Stimulated activated naive B cell treated with anti-CD40 and anti-IgM and Interleukin-4, amounts not matched to agents 10 μg/mL and 1 μg/mL and 100 μg/mL, for 72 hours (primary cell): Measurements from ENCODE around the gene C10orf53.
A peak's percentile ranks its signal among the peaks of the same experiment; 100 is the strongest.

ENCODE experiments used
- ATAC-seq, 2 donors: fragments of 150-1000 bp; cut with Tn5 transposase; replicated peaks; 2 replicates each; pipeline ENCODE4 v1.10.0; 2021; ENCODE audit warnings: moderate library complexity in 1 of 2
- DNase-seq: peaks from one replicate; pipeline ENCODE4 v3.0.0; 2021
- H3K27ac Mint-ChIP-seq: one replicate; pipeline ENCODE4 v1.8.0; 2022; ENCODE audit warnings: mild to moderate bottlenecking, mixed read lengths
- H3K27me3 Mint-ChIP-seq, 2 donors: one replicate each; pipeline ENCODE4 v1.8.0; 2022; ENCODE audit warnings: mixed read lengths in 2 of 2
- H3K36me3 Mint-ChIP-seq, 2 donors: one replicate each; pipeline ENCODE4 v1.8.0; 2022; ENCODE audit warnings: mixed read lengths in 2 of 2, mild to moderate bottlenecking in 1 of 2
- H3K4me1 Mint-ChIP-seq, 2 donors: one replicate each; pipeline ENCODE4 v1.8.0; 2022; ENCODE audit warnings: mixed read lengths in 2 of 2, mild to moderate bottlenecking in 1 of 2
- H3K4me3 Mint-ChIP-seq, 2 donors: one replicate each; pipeline ENCODE4 v1.8.0; 2022; ENCODE audit warnings: mild to moderate bottlenecking in 2 of 2, mixed read lengths in 2 of 2, moderate library complexity in 1 of 2
- H3K9me3 Mint-ChIP-seq, 2 donors: one replicate each; pipeline ENCODE4 v1.8.0; 2022; ENCODE audit warnings: mixed read lengths in 2 of 2, mild to moderate bottlenecking in 1 of 2

The C10orf53 gene

DNA sequence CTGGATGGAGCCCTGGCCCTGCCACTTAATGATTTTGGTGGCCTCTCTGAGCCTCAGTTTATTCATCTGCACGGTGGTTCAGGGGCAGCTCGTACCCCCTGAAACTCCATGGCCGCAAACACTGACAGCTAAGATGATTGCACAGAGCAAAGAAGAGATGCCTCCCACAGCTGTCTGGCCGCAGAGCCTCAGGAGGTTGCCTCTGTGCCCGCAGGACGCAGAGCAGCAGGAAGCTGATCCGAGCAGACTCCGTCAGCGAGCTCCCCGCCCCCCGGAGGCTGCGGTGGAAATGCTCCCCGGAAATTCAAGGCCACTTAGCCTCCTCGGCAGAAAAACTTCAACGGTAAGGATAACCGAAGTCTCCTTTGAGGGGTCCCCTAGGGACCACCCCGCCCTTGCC lies 30.2 kb upstream of the C10orf53 start:
- Mint-ChIP-seq H3K4me1 (peaks cover 8 to 10% of the 10 kb centered on the region in 2 donors), H3K36me3 (no peaks in the 10 kb centered on the region), H3K4me3 (no peak overlapping the region), H3K27ac (no peak overlapping the region), H3K27me3 (peaks cover 14 to 15% of the 10 kb centered on the region in 2 donors), H3K9me3 (no peaks in the 10 kb centered on the region)
- DNase-seq (peak; percentile 7), ATAC-seq (peak; percentile 52 to 72)

DNA sequence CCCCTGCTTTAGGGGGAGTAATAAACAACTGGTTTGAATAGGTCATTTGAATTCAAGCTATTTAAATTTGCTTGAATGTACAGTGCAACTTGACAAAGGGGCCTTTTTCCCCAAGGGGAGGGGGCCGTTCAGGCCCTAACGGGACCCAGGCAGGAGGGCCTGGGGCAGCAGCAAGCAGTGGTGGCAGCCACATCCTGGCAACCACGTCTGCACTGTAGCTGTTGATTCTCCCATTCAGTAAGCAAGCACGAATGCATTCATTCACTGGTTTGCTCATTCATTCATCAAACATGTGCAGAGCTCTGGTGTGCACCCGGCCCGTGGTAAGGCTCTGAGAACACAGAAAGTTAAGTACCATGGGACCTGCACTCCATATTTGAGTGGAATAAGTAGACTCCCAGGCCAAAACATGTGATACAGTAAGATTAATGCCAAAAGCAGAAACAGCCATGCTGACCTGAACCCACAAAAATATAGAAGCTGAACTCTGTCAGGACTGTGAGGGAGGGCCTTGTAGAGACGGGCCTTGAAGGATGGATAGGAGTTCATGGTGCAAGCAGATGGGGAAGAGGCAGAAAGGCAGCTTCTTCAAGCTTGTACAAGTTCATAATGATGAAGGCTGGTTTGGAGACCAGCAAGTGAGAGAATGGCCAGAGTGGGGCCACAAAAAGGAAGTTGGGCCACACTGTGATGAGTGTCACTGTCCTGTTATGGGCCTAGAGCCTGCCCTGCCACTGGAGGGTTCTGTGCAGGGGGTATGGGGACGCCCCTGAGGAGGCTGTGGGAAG lies 29.3 kb upstream of the C10orf53 start:
- no peak overlapping the region for H3K27ac Mint-ChIP-seq
- peaks cover 8 to 10% of the 10 kb centered on the region in 2 donors for H3K4me1 Mint-ChIP-seq
- no peaks in the 10 kb centered on the region for H3K36me3 Mint-ChIP-seq
- no peak overlapping the region for H3K4me3 Mint-ChIP-seq
- H3K27me3 Mint-ChIP-seq: peaks cover 14 to 15% of the 10 kb centered on the region in 2 donors
- no peaks in the 10 kb centered on the region for H3K9me3 Mint-ChIP-seq
- DNase-seq: no peak
- peak in 1 of 2 donors; percentile 29 for ATAC-seq

DNA sequence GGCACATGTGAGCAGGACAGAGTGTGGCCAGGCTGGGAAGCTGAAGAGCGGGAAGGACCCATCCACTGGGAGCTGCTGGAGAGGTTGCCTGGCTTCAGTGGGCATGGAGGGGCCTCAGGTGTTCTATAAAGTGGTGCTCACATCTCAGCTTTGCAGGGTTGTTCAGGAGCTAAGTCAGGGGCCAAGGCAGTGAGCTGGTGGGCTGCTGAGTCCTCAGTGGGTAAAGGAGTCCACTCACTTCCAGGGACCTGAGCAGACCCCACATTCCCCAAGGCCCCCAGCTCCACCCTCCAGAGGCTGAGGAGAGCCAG lies 28.8 kb upstream of the C10orf53 start:
- H3K27me3 Mint-ChIP-seq: peaks cover 14 to 15% of the 10 kb centered on the region in 2 donors
- ATAC-seq (no peak), DNase-seq (no peak)
- no peaks in the 10 kb centered on the region for H3K36me3 Mint-ChIP-seq
- H3K4me1 Mint-ChIP-seq: peaks cover 8 to 10% of the 10 kb centered on the region in 2 donors
- H3K9me3 Mint-ChIP-seq: no peaks in the 10 kb centered on the region
- H3K27ac Mint-ChIP-seq: no peak overlapping the region
- no peak overlapping the region for H3K4me3 Mint-ChIP-seq

DNA sequence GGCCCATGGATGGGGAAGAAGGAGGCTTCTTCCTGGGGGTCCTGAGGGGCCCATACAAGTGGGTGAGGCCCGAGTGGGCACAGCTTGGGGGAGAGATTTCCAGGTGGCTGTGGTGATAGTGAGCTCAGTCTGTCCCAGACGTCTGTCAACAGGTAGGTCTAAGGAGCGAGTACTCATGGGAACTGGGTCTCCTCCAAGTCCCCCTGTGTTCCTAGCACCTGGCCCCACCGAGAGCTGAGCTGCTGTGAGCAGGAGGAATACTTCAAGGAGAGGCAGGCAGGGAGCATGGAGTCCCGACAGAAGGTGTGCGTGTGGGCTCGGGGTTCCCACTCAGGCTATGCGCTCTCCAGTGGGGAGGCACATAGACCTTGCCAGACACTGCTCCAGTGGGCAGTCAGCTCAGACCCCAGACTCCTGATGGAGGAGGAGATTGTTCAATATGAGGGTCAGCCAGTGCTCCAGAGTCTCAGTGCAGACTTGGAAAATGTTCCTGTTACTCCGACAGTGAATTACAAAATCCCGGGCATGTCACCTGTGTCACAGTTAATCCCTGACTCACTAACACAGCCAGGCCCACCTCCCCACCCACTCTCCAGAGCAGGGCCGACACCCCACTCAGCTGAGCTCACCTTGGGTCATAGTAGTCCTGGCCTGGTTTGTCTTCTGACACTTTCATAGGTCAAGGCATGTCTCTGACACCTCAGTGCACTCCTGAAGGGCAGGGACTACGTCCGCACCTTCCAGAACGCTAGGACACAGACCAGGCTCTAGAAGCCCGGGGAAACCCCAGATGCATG lies 28.2 kb upstream of the C10orf53 start:
- Mint-ChIP-seq H3K4me1 (peaks cover 8 to 10% of the 10 kb centered on the region in 2 donors), H3K27ac (no peak overlapping the region), H3K27me3 (peaks cover 15 to 18% of the 10 kb centered on the region in 2 donors), H3K36me3 (no peaks in the 10 kb centered on the region), H3K9me3 (peaks cover 0 to under 1% of the 10 kb centered on the region in 2 donors), H3K4me3 (no peak overlapping the region)
- DNase-seq (no peak), ATAC-seq (no peak)

DNA sequence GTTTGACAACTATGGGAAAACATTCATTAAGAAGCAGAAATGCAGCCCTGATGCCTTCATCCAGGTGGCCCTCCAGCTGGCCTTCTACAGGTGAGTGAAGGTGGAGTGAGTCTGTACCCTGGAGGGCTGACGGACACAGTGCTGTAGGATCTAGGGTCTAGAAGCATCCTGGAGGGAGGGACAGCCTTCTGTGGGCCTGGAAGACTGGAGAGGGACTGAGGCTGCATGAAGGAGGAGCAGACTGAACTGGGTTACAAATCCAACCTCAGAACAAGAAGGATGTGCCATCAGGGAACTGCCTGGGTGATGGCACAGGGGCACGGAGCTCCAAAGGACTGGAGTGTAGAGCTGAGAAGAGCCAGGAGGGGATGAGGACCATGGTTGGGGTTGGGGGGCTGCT lies 27.5 kb upstream of the C10orf53 start:
- H3K27me3 Mint-ChIP-seq: peaks cover 21 to 24% of the 10 kb centered on the region in 2 donors
- no peak overlapping the region for H3K4me3 Mint-ChIP-seq
- no peaks in the 10 kb centered on the region for H3K36me3 Mint-ChIP-seq
- DNase-seq: no peak
- H3K4me1 Mint-ChIP-seq: peaks cover 8 to 10% of the 10 kb centered on the region in 2 donors
- no peak overlapping the region for H3K27ac Mint-ChIP-seq
- no peak for ATAC-seq
- H3K9me3 Mint-ChIP-seq: peaks cover 5 to 6% of the 10 kb centered on the region in 2 donors

DNA sequence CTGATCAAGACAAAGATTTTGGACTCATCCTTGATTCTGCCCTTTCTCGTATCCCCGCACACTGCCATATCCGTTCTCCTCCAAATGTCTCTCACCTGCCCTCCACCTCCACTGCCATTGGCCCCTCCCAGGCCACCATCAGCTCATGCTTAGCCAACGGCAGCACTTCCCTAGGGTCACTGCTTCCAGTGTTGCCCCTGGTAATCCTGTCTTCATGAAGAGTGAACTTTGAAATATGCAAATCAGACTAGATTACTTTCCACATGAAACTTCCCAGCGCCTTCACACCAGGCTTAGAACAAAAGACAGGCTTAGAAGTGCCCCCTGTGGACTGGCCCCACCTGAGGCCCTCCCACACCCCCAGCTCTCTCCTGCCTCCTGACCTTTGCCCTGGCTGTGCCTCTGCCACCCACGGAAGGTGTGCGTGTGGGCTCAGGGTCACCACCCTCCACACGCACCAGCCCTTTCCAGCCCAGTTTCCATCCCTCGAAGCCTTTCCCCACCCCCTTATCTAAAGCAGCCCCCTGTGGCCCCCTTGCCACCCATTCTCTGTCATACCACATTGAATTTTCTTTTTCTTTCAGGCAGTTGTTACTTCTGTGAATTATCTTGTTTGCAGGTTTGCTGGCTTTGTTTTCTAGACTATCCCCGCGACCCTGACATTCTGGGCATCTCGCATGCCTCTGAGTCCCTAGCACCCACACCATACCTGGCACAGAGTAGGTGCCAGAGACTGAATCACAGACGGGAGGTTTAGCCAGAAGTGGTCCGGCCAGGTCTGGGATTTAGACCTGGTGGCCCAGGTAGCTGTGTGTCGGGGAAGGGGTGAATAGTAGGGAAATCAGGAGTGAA lies 26.8 kb upstream of the C10orf53 start:
- H3K4me3 Mint-ChIP-seq: no peak overlapping the region
- DNase-seq: no peak
- H3K4me1 Mint-ChIP-seq: peaks cover 8 to 10% of the 10 kb centered on the region in 2 donors
- no peak overlapping the region for H3K27ac Mint-ChIP-seq
- H3K27me3 Mint-ChIP-seq: peaks cover 21 to 24% of the 10 kb centered on the region in 2 donors
- peaks cover 5 to 6% of the 10 kb centered on the region in 2 donors for H3K9me3 Mint-ChIP-seq
- ATAC-seq: no peak
- no peaks in the 10 kb centered on the region for H3K36me3 Mint-ChIP-seq

DNA sequence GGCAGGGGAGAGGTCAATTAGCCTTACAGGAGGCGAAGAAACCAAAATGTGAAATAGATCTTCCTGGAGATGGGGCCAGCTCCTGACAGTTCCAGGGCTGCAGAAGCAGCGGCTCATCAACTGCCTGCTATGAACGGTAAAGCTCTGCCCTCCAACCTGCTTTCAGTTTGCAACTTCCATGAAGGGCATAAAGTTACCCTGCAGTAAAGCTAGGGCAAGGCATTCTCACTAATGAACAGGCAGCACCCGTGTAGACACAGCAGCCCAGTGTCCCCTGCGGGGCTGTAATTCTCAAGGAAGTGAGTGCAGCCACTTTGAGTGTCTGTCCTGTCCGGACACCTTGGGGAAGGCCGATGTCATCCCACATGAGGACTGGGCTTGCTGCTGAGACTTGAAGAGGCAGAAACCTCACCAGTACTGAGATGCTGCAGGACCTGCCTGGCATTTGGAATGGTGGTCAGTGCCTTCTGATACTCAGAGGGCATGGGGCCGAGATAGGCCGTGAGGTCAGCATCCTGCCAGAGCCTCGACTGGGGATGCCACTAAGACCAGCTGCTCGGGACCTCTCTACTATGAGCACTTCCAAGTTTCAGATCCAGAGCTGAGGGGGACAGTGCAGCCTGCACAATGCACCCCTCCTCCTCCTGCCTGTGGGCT lies 26.1 kb upstream of the C10orf53 start:
- peaks cover 5 to 6% of the 10 kb centered on the region in 2 donors for H3K9me3 Mint-ChIP-seq
- H3K4me1 Mint-ChIP-seq: peaks cover 8 to 10% of the 10 kb centered on the region in 2 donors
- ATAC-seq (no peak), DNase-seq (no peak)
- no peak overlapping the region for H3K27ac Mint-ChIP-seq
- no peaks in the 10 kb centered on the region for H3K36me3 Mint-ChIP-seq
- peaks cover 21 to 24% of the 10 kb centered on the region in 2 donors for H3K27me3 Mint-ChIP-seq
- no peak overlapping the region for H3K4me3 Mint-ChIP-seq

DNA sequence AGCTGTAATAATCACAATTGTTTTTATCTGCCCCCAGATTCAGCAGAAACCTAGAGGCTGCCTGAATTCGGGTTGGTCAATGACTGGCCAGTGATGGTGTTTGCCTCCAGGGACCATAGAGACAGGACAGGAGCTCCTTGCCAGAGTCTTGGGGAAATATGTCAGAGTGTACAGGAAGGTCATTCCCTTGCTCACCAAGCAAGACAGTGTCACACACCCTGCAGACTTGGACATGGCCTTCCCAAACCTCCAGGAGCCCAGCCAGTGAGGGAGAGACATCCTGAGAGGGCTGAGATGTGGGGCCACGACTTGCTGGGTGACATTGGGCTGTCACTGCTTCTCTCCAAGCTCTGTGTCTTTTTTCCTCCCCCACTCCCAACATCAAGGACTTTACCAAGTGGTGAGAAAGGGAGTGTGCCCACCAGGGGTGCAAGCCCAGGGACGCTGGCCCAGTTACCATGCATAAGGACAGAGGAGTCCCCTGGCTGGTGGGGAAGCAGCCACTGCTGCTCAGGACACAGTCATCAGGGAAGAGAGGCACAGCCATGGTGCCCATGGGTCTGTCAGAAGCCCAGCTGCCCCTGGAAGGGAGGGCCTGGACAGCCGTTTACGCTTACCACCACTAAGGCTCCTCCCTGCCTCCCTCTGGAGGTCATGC lies 25.3 kb upstream of the C10orf53 start:
- Mint-ChIP-seq H3K36me3 (peaks cover 2 to 4% of the 10 kb centered on the region in 2 donors), H3K4me3 (no peak overlapping the region), H3K27ac (no peak overlapping the region), H3K27me3 (peaks cover 21 to 24% of the 10 kb centered on the region in 2 donors), H3K4me1 (peaks cover 7 to 10% of the 10 kb centered on the region in 2 donors), H3K9me3 (peaks cover 10 to 13% of the 10 kb centered on the region in 2 donors)
- DNase-seq (no peak), ATAC-seq (no peak)

DNA sequence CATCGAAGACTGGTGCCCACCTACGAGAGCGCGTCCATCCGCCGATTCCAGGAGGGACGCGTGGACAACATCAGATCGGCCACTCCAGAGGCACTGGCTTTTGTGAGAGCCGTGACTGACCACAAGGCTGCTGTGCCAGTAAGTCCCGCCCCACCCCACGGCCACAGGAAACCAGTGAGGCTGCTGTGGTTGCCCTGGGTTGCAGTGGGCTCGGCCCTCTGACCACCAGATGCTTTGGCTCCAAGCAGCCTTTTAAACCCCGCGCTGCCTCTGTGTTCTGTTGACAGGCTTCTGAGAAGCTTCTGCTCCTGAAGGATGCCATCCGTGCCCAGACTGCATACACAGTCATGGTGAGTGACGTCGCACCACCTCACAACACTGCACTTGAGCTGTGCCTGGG lies 24.4 kb upstream of the C10orf53 start:
- H3K4me3 Mint-ChIP-seq: no peak overlapping the region
- DNase-seq (no peak), ATAC-seq (no peak)
- peaks cover 5 to 7% of the 10 kb centered on the region in 2 donors for H3K36me3 Mint-ChIP-seq
- peaks cover 14 to 20% of the 10 kb centered on the region in 2 donors for H3K9me3 Mint-ChIP-seq
- H3K27ac Mint-ChIP-seq: no peak overlapping the region
- peaks cover 0 to 5% of the 10 kb centered on the region in 2 donors for H3K4me1 Mint-ChIP-seq
- H3K27me3 Mint-ChIP-seq: peaks cover 20 to 24% of the 10 kb centered on the region in 2 donors

DNA sequence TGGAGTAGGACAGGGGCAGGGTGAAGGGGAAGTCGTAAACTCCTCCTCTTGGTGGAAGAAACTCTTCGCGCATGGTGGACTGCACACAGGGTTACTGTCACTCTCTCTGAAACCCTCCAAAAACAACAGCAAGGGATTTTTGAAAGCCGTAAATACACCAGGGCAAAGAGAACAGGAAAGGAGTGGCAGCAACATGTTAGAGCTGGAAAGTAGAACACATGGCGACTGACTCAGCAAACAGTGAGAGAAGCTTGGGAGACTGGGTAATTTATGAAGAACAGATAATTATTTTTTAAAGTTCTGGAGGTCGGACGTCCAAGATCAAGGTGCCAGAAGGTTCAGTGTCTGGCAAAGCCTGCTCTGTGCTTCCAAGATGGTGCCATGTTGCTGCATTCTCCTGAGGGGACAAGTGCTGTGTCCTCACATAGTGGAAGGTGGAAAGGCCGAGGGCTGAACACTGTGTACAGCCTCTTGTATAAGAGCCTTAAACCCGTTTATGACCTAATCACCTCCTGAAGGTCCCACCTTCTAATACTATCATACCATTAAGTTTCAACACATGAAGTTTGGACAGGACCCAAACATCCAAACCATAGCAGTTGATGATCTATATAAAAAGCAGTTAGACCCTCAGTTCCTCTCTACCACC lies 22.5 kb upstream of the C10orf53 start:
- DNase-seq (no peak), ATAC-seq (no peak)
- Mint-ChIP-seq H3K4me3 (no peak overlapping the region), H3K36me3 (peaks cover 5 to 7% of the 10 kb centered on the region in 2 donors), H3K4me1 (peaks cover 0 to 2% of the 10 kb centered on the region in 2 donors), H3K27me3 (peaks cover 14 to 17% of the 10 kb centered on the region in 2 donors), H3K27ac (no peak overlapping the region), H3K9me3 (peaks cover 16 to 20% of the 10 kb centered on the region in 2 donors)

DNA sequence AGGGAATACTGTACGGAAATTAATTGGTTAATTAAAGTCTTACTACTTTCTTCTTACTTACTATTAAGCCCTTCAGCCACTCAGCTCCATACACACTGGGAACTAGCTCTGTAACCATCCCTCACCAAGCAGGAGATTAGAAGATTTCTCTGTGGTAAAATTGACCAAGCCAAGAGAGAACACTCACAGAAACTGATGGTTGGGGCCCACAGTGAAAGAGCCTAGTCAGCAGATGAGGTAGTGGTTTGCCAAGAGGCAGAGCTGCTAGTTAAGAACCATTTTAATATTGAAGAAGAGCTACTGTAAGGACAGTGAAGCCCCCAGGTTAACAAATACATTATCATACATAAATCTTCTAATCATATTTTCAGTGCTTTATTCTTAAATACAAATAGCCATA lies 21.8 kb upstream of the C10orf53 start:
- DNase-seq (no peak), ATAC-seq (no peak)
- Mint-ChIP-seq H3K9me3 (peaks cover 16 to 20% of the 10 kb centered on the region in 2 donors), H3K27me3 (peaks cover 10 to 16% of the 10 kb centered on the region in 2 donors), H3K36me3 (peaks cover 5 to 7% of the 10 kb centered on the region in 2 donors), H3K27ac (no peak overlapping the region), H3K4me1 (peaks cover 0 to 2% of the 10 kb centered on the region in 2 donors), H3K4me3 (no peak overlapping the region)

DNA sequence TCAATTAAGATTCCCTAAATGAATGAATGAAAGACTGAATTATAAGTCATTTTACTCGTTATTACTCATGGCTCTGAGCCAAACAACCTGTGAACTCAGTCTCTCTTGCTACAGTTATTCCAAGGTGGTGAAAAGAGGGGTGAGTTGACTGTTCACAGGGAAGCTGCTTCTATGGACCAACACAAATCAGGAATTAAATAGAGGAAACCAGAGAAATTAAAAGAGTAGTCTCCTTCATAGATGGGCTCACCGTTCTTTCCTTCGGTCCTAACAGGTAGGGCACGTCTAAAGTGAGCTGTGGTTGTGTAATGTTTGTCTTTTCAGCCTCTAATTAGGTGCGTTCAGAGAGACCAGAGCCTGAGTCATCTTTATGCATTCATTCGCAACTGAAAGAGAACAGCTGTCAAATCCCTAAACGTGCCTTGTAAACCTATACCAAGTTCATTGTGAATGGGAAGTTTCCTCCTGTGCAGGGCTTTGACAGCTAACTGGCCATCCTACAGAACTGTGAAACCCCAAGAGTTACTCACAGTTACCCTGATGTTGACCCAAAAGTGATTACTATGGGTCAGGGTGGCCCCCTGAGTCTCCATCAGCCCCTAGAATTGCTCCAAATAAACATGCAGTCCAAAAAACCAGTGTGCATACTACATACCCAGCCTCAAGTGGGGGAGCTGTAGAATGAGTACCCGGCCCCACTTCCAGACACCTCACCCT lies 18.2 kb upstream of the C10orf53 start:
- Mint-ChIP-seq H3K27ac (no peak overlapping the region), H3K4me3 (no peak overlapping the region), H3K4me1 (no peaks in the 10 kb centered on the region), H3K9me3 (peaks cover 15 to 19% of the 10 kb centered on the region in 2 donors), H3K27me3 (peaks cover 8 to 10% of the 10 kb centered on the region in 2 donors), H3K36me3 (peaks cover 5 to 7% of the 10 kb centered on the region in 2 donors)
- no peak for ATAC-seq
- DNase-seq: no peak
